ENCODE results near the gene KCNQ2. TPM values are rescaled to one million over a fixed set of nuclear protein-coding genes. Genes with fewer than 3 reads are reported as not detected.
"Not testable (repeated sequence)": the region's sequence is repeated elsewhere in the genome, so short reads cannot be mapped to it uniquely, and the experiment has no call there.

The KCNQ2 gene
- total RNA-seq, 1 experiment from 2014 or later, result 86.5 TPM

DNA sequence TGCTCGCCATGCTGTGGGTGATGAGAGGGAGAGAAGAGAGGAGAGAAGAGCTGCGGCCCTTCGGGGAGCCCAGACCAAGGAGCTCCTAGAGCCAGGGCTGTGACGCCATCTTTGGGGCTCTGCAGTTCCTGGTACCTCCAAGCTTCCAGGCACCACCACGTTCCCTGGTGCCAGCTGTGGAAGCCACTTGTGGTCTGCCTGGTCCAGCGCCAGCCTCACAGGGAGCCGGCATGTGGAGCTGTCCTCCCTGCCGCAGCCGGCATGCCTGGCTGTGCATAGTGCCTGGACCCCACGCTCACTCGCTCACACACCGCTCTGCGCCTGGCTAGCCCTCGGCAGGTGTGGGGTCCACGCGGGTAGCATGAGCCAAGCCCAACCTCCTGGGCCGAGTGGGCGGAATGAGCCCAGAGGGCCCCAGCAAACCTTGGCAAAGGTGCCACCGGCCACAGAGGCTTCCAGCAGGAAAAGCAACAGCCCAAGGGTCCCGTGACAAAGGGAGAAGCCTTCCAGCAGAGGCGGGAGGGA is 92.0 kb downstream of the KCNQ2 start:
- no peaks in the 10 kb centered on the region for H3K36me3 ChIP-seq (ENCODE audit: control insufficient read depth in 1 of 2, insufficient read depth in 2 of 2, low read length in 2 of 2)
- no peak overlapping the region for H3K9ac ChIP-seq (ENCODE audit: low read length)
- no peak overlapping the region for H3K4me2 ChIP-seq (ENCODE audit: low read length)
- peaks cover 0 to 2% of the 10 kb centered on the region in 2 experiments; a peak in 1 of 4 replicates for H3K9me3 ChIP-seq (ENCODE audit: control insufficient read depth in 1 of 2, insufficient read depth in 1 of 2, low read depth in 1 of 2, low read length in 2 of 2)
- no peak overlapping the region for H2AFZ ChIP-seq (ENCODE audit: low read depth, low read length, poor library complexity, severe bottlenecking)
- CTCF ChIA-PET, result interaction anchor here (0.6 to 3.7 kb wide), 3 partner anchors 71 to 751 kb away, joined by 3 to 55 read pairs (median 28); no protein-coding TSS in a partner anchor
- ATAC-seq, result no peak
- RAD21 ChIA-PET (ENCODE audit: low non-redundant PET in 1 of 2, low total read pairs in 2 of 2, uncharacterized antibody in 2 of 2, unreplicated experiment in 2 of 2), result no interaction called here
- H4K20me1 ChIP-seq (ENCODE audit: insufficient read depth), result no peaks in the 10 kb centered on the region
- BruUV-seq (replicated peaks), result no TSS peak
- POLR2A ChIA-PET, result no interaction called here
- H3K79me2 ChIP-seq (ENCODE audit: insufficient read depth, low read length), result no peaks in the 10 kb centered on the region
- intact Hi-C loops (cut with micrococcal nuclease), result no loop called here
- TF ChIP-seq ELF1 (IDR thresholded peaks at IDR 0.05; ENCODE audit: borderline replicate concordance, low read depth), result no peak
- H3K27ac ChIP-seq (ENCODE audit: low read depth, low read length), result no peak overlapping the region
- H3K4me3 ChIP-seq (replicated peaks in 1 of 2; ENCODE audit: low read depth in 1 of 2, low read length in 2 of 2), result no peak overlapping the region
- H3K27me3 ChIP-seq (ENCODE audit: insufficient read depth, low read length), result no peaks in the 10 kb centered on the region
- H3K4me1 ChIP-seq (ENCODE audit: control insufficient read depth in 1 of 2, insufficient read depth in 2 of 2, low read length in 2 of 2), result no peaks in the 10 kb centered on the region
- DNase-seq (ENCODE audit: low read depth, low spot score), result no peak
- H3K9me2 ChIP-seq (ENCODE audit: insufficient read depth), result no peaks in the 10 kb centered on the region

DNA sequence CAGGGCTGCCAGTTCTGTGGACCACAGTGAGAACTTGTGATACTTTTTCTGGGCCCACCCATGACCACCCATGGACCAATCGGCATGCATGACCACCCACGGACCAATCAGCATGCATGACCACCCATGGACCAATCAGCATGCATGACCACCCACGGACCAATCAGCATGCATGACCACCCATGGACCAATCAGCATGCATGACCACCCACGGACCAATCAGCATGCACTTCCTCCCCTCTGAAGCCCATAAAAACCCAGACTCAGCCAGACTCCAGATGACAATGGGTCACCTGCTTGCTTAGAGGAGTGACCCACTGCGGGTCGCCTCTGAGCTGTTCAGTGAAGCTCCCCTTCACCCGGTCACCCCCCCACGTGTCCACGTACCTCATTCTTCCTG is 92.6 kb downstream of the KCNQ2 start:
- H3K9ac ChIP-seq (ENCODE audit: low read length); POLR2A ChIA-PET; H3K4me3 ChIP-seq (replicated peaks in 1 of 2; ENCODE audit: low read depth in 1 of 2, low read length in 2 of 2); RAD21 ChIA-PET (ENCODE audit: low non-redundant PET in 1 of 2, low total read pairs in 2 of 2, uncharacterized antibody in 2 of 2, unreplicated experiment in 2 of 2); H3K27me3 ChIP-seq (ENCODE audit: insufficient read depth, low read length); H3K4me1 ChIP-seq (ENCODE audit: control insufficient read depth in 1 of 2, insufficient read depth in 2 of 2, low read length in 2 of 2); BruUV-seq (replicated peaks); H2AFZ ChIP-seq (ENCODE audit: low read depth, low read length, poor library complexity, severe bottlenecking); H3K4me2 ChIP-seq (ENCODE audit: low read length); H3K79me2 ChIP-seq (ENCODE audit: insufficient read depth, low read length); intact Hi-C loops (cut with micrococcal nuclease); H3K27ac ChIP-seq (ENCODE audit: low read depth, low read length); H3K9me2 ChIP-seq (ENCODE audit: insufficient read depth); H3K36me3 ChIP-seq (ENCODE audit: control insufficient read depth in 1 of 2, insufficient read depth in 2 of 2, low read length in 2 of 2); H4K20me1 ChIP-seq (ENCODE audit: insufficient read depth); H3K9me3 ChIP-seq (ENCODE audit: control insufficient read depth in 1 of 2, insufficient read depth in 1 of 2, low read depth in 1 of 2, low read length in 2 of 2): not testable (repeated sequence)
- ATAC-seq, result peak; percentile 62
- TF ChIP-seq POLR2AphosphoS5 (IDR thresholded peaks at IDR 0.05; ENCODE audit: low read depth, low read length), result 0 out of 2 replicates have a peak, but pooled peaks have one; percentile 23
- peak; percentile 2 for DNase-seq (ENCODE audit: low read depth, low spot score)
- CTCF ChIA-PET, result interaction anchor here (3.5 to 3.7 kb wide), 2 partner anchors 70 to 156 kb away, joined by 28 to 55 read pairs; no protein-coding TSS in a partner anchor

DNA sequence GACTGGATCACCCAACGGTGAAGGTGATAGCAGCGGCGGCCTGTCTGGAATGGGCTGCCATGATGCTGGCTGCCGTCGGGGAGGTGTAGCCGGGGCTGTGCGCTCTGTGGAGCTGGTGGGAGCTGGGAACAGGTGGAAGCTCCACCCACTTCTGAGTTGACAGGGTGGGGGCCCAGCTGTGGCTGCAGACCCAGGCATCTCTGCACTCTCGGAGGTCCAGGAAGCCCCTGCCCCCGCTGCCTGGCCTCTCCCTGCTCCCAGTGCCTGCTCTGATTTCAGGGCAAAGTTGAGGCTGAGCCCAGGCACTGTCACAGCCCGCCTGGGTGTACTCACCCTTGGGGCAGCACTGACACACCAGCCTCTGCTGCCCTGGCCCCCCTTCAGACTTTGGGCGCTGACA is 93.2 kb downstream of the KCNQ2 start:
- Histone ChIP-seq H3K4me3 (replicated peaks in 1 of 2; ENCODE audit: low read depth in 1 of 2, low read length in 2 of 2) (no peak overlapping the region), H3K9me2 (ENCODE audit: insufficient read depth) (no peaks in the 10 kb centered on the region), H3K4me2 (ENCODE audit: low read length) (no peak overlapping the region), H2AFZ (ENCODE audit: low read depth, low read length, poor library complexity, severe bottlenecking) (no peak overlapping the region), H3K9me3 (ENCODE audit: control insufficient read depth in 1 of 2, insufficient read depth in 1 of 2, low read depth in 1 of 2, low read length in 2 of 2) (no peaks in the 10 kb centered on the region), H4K20me1 (ENCODE audit: insufficient read depth) (no peaks in the 10 kb centered on the region), H3K9ac (ENCODE audit: low read length) (no peak overlapping the region), H3K4me1 (ENCODE audit: control insufficient read depth in 1 of 2, insufficient read depth in 2 of 2, low read length in 2 of 2) (no peaks in the 10 kb centered on the region), H3K79me2 (ENCODE audit: insufficient read depth, low read length) (no peaks in the 10 kb centered on the region), H3K27me3 (ENCODE audit: insufficient read depth, low read length) (peaks cover 5% of the 10 kb centered on the region; the same call in 1 of the 2 replicates), H3K36me3 (ENCODE audit: control insufficient read depth in 1 of 2, insufficient read depth in 2 of 2, low read length in 2 of 2) (no peaks in the 10 kb centered on the region), H3K27ac (ENCODE audit: low read depth, low read length) (no peak overlapping the region)
- ATAC-seq (no peak), DNase-seq (ENCODE audit: low read depth, low spot score) (no peak)
- intact Hi-C loops (cut with micrococcal nuclease), result no loop called here
- ChIA-PET RAD21 (ENCODE audit: low non-redundant PET in 1 of 2, low total read pairs in 2 of 2, uncharacterized antibody in 2 of 2, unreplicated experiment in 2 of 2) (no interaction called here), CTCF (no interaction called here), POLR2A (no interaction called here)
- no TSS peak for BruUV-seq (replicated peaks)
- TF ChIP-seq, protein P1, sequence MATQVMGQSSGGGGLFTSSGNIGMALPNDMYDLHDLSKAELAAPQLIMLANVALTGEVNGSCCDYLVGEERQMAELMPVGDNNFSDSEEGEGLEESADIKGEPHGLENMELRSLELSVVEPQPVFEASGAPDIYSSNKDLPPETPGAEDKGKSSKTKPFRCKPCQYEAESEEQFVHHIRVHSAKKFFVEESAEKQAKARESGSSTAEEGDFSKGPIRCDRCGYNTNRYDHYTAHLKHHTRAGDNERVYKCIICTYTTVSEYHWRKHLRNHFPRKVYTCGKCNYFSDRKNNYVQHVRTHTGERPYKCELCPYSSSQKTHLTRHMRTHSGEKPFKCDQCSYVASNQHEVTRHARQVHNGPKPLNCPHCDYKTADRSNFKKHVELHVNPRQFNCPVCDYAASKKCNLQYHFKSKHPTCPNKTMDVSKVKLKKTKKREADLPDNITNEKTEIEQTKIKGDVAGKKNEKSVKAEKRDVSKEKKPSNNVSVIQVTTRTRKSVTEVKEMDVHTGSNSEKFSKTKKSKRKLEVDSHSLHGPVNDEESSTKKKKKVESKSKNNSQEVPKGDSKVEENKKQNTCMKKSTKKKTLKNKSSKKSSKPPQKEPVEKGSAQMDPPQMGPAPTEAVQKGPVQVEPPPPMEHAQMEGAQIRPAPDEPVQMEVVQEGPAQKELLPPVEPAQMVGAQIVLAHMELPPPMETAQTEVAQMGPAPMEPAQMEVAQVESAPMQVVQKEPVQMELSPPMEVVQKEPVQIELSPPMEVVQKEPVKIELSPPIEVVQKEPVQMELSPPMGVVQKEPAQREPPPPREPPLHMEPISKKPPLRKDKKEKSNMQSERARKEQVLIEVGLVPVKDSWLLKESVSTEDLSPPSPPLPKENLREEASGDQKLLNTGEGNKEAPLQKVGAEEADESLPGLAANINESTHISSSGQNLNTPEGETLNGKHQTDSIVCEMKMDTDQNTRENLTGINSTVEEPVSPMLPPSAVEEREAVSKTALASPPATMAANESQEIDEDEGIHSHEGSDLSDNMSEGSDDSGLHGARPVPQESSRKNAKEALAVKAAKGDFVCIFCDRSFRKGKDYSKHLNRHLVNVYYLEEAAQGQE (IDR thresholded peaks at IDR 0.05; ENCODE audit: low read depth), result no peak
- no peak for TF ChIP-seq YY1 (IDR thresholded peaks at IDR 0.05; ENCODE audit: extremely low read depth, insufficient replicate concordance, low read depth, low read length)
- TF ChIP-seq RAD21 (IDR thresholded peaks at IDR 0.05; ENCODE audit: low read depth), result no peak
- TF ChIP-seq FOSL1 (IDR thresholded peaks at IDR 0.05; ENCODE audit: low read depth), result no peak
- TF ChIP-seq, protein P2, sequence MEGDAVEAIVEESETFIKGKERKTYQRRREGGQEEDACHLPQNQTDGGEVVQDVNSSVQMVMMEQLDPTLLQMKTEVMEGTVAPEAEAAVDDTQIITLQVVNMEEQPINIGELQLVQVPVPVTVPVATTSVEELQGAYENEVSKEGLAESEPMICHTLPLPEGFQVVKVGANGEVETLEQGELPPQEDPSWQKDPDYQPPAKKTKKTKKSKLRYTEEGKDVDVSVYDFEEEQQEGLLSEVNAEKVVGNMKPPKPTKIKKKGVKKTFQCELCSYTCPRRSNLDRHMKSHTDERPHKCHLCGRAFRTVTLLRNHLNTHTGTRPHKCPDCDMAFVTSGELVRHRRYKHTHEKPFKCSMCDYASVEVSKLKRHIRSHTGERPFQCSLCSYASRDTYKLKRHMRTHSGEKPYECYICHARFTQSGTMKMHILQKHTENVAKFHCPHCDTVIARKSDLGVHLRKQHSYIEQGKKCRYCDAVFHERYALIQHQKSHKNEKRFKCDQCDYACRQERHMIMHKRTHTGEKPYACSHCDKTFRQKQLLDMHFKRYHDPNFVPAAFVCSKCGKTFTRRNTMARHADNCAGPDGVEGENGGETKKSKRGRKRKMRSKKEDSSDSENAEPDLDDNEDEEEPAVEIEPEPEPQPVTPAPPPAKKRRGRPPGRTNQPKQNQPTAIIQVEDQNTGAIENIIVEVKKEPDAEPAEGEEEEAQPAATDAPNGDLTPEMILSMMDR (IDR thresholded peaks at IDR 0.05 in 2 of 3, conservative IDR thresholded peaks at IDR 0.05 in 1 of 3; ENCODE audit: borderline replicate concordance in 1 of 3, insufficient read depth in 1 of 3, low read depth in 2 of 3, low read length in 2 of 3), result no peak

All from HCT116 (cell line).